WTC11 (cell line): Measurements from ENCODE around the gene PACSIN3. TPM values are rescaled to one million over a fixed set of nuclear protein-coding genes. Genes with fewer than 3 reads are reported as not detected.

Source experiments
- ATAC-seq: fragments of 200-7000 bp; cut with Tn5 transposase; 2 replicates; pipeline ENCODE4 v1.10.0; 2021; ENCODE audit warnings: mild to moderate bottlenecking, moderate library complexity
- CTCF ChIA-PET: fragments of 300-600 bp; sonication (Branson Sonifier 250); formaldehyde crosslinking; loops from one replicate; lab custom pipeline; 2021; ENCODE audit warnings: antibody characterized with exemption; lab: Charles Lee
- POLR2A ChIA-PET: fragments of 350-600 bp; sonication (Branson Sonifier 250); formaldehyde crosslinking; loops from one replicate; lab custom pipeline; 2021; ENCODE audit warnings: antibody characterized with exemption; lab: Charles Lee
- DNase-seq: peaks from one replicate; pipeline ENCODE4 v3.0.0; 2021; ENCODE audit warnings: low spot score
- H3K27ac Mint-ChIP-seq: 2 replicates; pipeline ENCODE4 v1.8.0; 2021; ENCODE audit warnings: mixed read lengths
- H3K27me3 Mint-ChIP-seq: 2 replicates; pipeline ENCODE4 v1.8.0; 2021; ENCODE audit warnings: low read depth, mild to moderate bottlenecking, moderate library complexity, mixed read lengths
- H3K36me3 Mint-ChIP-seq: 2 replicates; pipeline ENCODE4 v1.8.0; 2021; ENCODE audit warnings: mixed read lengths
- H3K4me1 Mint-ChIP-seq: 2 replicates; pipeline ENCODE4 v1.8.0; 2022; ENCODE audit warnings: mixed read lengths
- H3K4me3 Mint-ChIP-seq: 2 replicates; pipeline ENCODE4 v1.8.0; 2021; ENCODE audit warnings: mild to moderate bottlenecking, moderate library complexity, mixed read lengths
- H3K9me3 Mint-ChIP-seq: 2 replicates; pipeline ENCODE4 v1.8.0; 2021; ENCODE audit warnings: mixed read lengths
- GTF2I ChIP-seq: fragments of 250-450 bp; sonication (Bioruptor Pico); conservative IDR thresholded peaks from 2 replicates; pipeline ENCODE4 v1.4.0; 2021; ENCODE audit warnings: mild to moderate bottlenecking
- IRF2 ChIP-seq: sonication (generic); formaldehyde crosslinking; IDR thresholded peaks from 2 replicates; pipeline ENCODE4 v1.8.0; 2022; ENCODE audit warnings: low read depth, missing genetic modification reagents, borderline replicate concordance
- JAZF1 ChIP-seq: fragments of 250-450 bp; sonication (Bioruptor Pico); IDR thresholded peaks from 2 replicates; pipeline ENCODE4 v1.9.0; 2021; ENCODE audit warnings: moderate library complexity, mild to moderate bottlenecking, inconsistent platforms
- JUN ChIP-seq: sonication (generic); formaldehyde crosslinking; IDR thresholded peaks from 2 replicates; pipeline ENCODE4 v1.8.0; 2023; ENCODE audit warnings: mild to moderate bottlenecking, missing genetic modification reagents
- KAT7 ChIP-seq: sonication (generic); formaldehyde crosslinking; IDR thresholded peaks from 2 replicates; pipeline ENCODE4 v1.8.1; 2023; ENCODE audit warnings: missing genetic modification reagents, mild to moderate bottlenecking, borderline replicate concordance
- NFE2L1 ChIP-seq: sonication (generic); formaldehyde crosslinking; IDR thresholded peaks from 2 replicates; pipeline ENCODE4 v1.8.1; 2023; ENCODE audit warnings: missing genetic modification reagents
- NFYB ChIP-seq: sonication (generic); formaldehyde crosslinking; conservative IDR thresholded peaks from 2 replicates; pipeline ENCODE4 v1.8.0; 2022; ENCODE audit warnings: low read depth, missing genetic modification reagents
- TCF7 ChIP-seq: sonication (generic); formaldehyde crosslinking; IDR thresholded peaks from 2 replicates; pipeline ENCODE4 v1.8.0; 2022; ENCODE audit warnings: mild to moderate bottlenecking, low read depth, missing genetic modification reagents, moderate library complexity
- ZNF138 ChIP-seq: sonication (generic); formaldehyde crosslinking; conservative IDR thresholded peaks from 2 replicates; pipeline ENCODE4 v1.8.1; 2022; ENCODE audit warnings: mild to moderate bottlenecking, moderate library complexity, missing genetic modification reagents
- ZNF423 ChIP-seq: fragments of 250-450 bp; sonication (Bioruptor Pico); IDR thresholded peaks from 2 replicates; pipeline ENCODE4 v2.1.2; 2022; ENCODE audit warnings: mild to moderate bottlenecking, moderate library complexity
- total RNA-seq: library from RNA; stranded (reverse); gene quantifications from 3 replicates; pipeline ENCODE4 v1.2.3, GENCODE V29; 2021
- TF ChIP-seq, protein P1 (sequence below): sonication (generic); formaldehyde crosslinking; IDR thresholded peaks from 2 replicates; pipeline ENCODE4 v1.8.1; 2022; ENCODE audit warnings: low read depth, mild to moderate bottlenecking, moderate library complexity, missing genetic modification reagents, borderline replicate concordance
- TF ChIP-seq, protein P2 (sequence below): sonication (generic); formaldehyde crosslinking; IDR thresholded peaks from 2 replicates; pipeline ENCODE4 v1.8.1; 2023; ENCODE audit warnings: mild to moderate bottlenecking, missing genetic modification reagents, moderate library complexity
- TF ChIP-seq, protein P3 (sequence below): sonication (generic); formaldehyde crosslinking; IDR thresholded peaks from 2 replicates; pipeline ENCODE4 v1.8.1; 2022; ENCODE audit warnings: low read depth, missing genetic modification reagents, borderline replicate concordance
- TF ChIP-seq, protein P4 (sequence below): sonication (generic); formaldehyde crosslinking; IDR thresholded peaks from 2 replicates; pipeline ENCODE4 v1.8.0; 2023; ENCODE audit warnings: mild to moderate bottlenecking, missing genetic modification reagents
- TF ChIP-seq, protein P5 (sequence below): sonication (generic); formaldehyde crosslinking; IDR thresholded peaks from 2 replicates; pipeline ENCODE4 v1.8.0; 2022; ENCODE audit warnings: mild to moderate bottlenecking, missing genetic modification reagents
- TF ChIP-seq, protein P6 (sequence below): sonication (generic); formaldehyde crosslinking; conservative IDR thresholded peaks from 2 replicates; pipeline ENCODE4 v1.8.1; 2023; ENCODE audit warnings: mild to moderate bottlenecking, low read depth, missing genetic modification reagents, moderate library complexity
- TF ChIP-seq, protein P7 (sequence below): sonication (generic); formaldehyde crosslinking; IDR thresholded peaks from 2 replicates; pipeline ENCODE4 v1.8.1; 2023; ENCODE audit warnings: mild to moderate bottlenecking, missing genetic modification reagents, borderline replicate concordance
- TF ChIP-seq, protein P8 (sequence below): sonication (generic); formaldehyde crosslinking; IDR thresholded peaks from 2 replicates; pipeline ENCODE4 v1.8.1; 2023; ENCODE audit warnings: mild to moderate bottlenecking, missing genetic modification reagents
- TF ChIP-seq, protein P9 (sequence below): fragments of 250-450 bp; sonication (Bioruptor Pico); IDR thresholded peaks from 2 replicates; pipeline ENCODE4 v1.9.0; 2021; ENCODE audit warnings: mild to moderate bottlenecking

The PACSIN3 gene
- total RNA-seq, 1 experiment from 2014 or later, result 76.8 TPM

DNA sequence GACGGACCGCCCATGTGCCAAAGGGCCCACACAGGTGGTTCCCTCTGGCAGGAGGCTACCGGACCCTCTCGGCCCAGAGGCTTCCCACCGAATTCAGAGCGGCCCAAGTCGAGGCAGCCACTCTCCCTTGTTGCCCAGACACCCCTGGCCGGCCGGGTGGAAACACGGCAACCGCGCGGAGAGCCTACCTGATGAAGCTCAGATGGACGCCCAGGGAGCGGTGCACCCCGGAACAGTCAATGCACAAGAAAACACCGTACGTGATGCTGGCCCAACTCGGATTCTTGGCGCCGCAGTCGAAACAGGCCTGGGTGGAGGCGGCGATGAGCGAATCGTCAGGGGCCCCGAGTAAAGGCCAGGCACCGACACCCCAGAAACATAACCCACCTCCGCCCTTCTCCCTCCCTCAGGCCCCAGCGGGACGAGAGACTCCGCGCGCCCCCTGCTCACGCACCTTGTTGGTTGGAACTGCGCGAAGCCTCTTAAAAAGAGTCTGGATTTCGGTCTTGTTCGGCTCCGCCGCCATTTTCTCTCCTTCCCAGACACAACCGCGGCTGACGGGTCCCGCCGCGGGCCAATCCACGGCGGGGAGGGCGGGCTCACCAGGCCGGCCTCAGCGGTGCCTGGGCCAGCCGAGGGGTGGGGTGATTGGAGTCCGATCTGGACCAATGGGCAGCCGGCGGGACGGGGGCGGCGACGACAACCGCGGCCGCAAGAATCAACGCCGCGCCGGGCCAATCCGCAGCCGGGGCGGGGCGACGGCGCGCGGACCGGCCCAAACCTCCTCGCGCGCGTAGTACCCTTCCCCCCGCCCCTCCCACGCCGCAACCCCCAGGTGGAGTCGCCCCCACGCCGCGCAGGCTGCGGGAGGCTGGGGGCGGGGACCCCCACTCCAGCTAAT, 9.7 kb downstream of the PACSIN3 start, which contains the start of gene ARFGAP2:
Gene ARFGAP2 (minus strand): TSS at position 552 of the 901 bp plus-strand sequence. CDS start 26 bp downstream, at position 526.
- Mint-ChIP-seq H3K4me3 (peak within 1 kb of the TSS; percentile 88), H3K27ac (peak within 1 kb of the TSS; percentile 98), H3K36me3 (peaks cover 27% of the 10 kb centered on the region), H3K4me1 (peaks cover 16% of the 10 kb centered on the region), H3K9me3 (no peaks in the 10 kb centered on the region), H3K27me3 (no peaks in the 10 kb centered on the region)
- ChIA-PET CTCF (interaction anchor here (0.6 to 5.7 kb wide), 6 partner anchors 10 to 178 kb away, joined by 3 to 93 read pairs (median 10); partner anchors contain the start of genes NR1H3 and PACSIN3), POLR2A (interaction anchor here (1.0 kb wide), 1 partner anchor 72 kb away, joined by 3 read pairs; the partner anchor contains the start of gene ACP2)
- ATAC-seq (peak; percentile 94), DNase-seq (peak; percentile 95)
- TF ChIP-seq, protein P1, sequence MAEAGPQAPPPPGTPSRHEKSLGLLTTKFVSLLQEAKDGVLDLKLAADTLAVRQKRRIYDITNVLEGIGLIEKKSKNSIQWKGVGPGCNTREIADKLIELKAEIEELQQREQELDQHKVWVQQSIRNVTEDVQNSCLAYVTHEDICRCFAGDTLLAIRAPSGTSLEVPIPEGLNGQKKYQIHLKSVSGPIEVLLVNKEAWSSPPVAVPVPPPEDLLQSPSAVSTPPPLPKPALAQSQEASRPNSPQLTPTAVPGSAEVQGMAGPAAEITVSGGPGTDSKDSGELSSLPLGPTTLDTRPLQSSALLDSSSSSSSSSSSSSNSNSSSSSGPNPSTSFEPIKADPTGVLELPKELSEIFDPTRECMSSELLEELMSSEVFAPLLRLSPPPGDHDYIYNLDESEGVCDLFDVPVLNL (CRISPR knock-in tag), result no peak
- TF ChIP-seq JUN (CRISPR knock-in tag), result no peak
- TF ChIP-seq, protein P2, sequence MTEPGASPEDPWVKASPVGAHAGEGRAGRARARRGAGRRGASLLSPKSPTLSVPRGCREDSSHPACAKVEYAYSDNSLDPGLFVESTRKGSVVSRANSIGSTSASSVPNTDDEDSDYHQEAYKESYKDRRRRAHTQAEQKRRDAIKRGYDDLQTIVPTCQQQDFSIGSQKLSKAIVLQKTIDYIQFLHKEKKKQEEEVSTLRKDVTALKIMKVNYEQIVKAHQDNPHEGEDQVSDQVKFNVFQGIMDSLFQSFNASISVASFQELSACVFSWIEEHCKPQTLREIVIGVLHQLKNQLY (CRISPR knock-in tag), result no peak
- no peak for TF ChIP-seq TCF7
- TF ChIP-seq ZNF138 (CRISPR knock-in tag), result no peak
- no peak for TF ChIP-seq IRF2 (CRISPR knock-in tag)
- TF ChIP-seq, protein P3, sequence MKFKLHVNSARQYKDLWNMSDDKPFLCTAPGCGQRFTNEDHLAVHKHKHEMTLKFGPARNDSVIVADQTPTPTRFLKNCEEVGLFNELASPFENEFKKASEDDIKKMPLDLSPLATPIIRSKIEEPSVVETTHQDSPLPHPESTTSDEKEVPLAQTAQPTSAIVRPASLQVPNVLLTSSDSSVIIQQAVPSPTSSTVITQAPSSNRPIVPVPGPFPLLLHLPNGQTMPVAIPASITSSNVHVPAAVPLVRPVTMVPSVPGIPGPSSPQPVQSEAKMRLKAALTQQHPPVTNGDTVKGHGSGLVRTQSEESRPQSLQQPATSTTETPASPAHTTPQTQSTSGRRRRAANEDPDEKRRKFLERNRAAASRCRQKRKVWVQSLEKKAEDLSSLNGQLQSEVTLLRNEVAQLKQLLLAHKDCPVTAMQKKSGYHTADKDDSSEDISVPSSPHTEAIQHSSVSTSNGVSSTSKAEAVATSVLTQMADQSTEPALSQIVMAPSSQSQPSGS (CRISPR knock-in tag), result no peak
- 0 out of 2 replicates have a peak, but pooled peaks have one; percentile 43 for TF ChIP-seq KAT7
- TF ChIP-seq, protein P4, sequence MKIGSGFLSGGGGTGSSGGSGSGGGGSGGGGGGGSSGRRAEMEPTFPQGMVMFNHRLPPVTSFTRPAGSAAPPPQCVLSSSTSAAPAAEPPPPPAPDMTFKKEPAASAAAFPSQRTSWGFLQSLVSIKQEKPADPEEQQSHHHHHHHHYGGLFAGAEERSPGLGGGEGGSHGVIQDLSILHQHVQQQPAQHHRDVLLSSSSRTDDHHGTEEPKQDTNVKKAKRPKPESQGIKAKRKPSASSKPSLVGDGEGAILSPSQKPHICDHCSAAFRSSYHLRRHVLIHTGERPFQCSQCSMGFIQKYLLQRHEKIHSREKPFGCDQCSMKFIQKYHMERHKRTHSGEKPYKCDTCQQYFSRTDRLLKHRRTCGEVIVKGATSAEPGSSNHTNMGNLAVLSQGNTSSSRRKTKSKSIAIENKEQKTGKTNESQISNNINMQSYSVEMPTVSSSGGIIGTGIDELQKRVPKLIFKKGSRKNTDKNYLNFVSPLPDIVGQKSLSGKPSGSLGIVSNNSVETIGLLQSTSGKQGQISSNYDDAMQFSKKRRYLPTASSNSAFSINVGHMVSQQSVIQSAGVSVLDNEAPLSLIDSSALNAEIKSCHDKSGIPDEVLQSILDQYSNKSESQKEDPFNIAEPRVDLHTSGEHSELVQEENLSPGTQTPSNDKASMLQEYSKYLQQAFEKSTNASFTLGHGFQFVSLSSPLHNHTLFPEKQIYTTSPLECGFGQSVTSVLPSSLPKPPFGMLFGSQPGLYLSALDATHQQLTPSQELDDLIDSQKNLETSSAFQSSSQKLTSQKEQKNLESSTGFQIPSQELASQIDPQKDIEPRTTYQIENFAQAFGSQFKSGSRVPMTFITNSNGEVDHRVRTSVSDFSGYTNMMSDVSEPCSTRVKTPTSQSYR (CRISPR knock-in tag), result 0 out of 2 replicates have a peak, but pooled peaks have one; percentile 6
- TF ChIP-seq, protein P5, sequence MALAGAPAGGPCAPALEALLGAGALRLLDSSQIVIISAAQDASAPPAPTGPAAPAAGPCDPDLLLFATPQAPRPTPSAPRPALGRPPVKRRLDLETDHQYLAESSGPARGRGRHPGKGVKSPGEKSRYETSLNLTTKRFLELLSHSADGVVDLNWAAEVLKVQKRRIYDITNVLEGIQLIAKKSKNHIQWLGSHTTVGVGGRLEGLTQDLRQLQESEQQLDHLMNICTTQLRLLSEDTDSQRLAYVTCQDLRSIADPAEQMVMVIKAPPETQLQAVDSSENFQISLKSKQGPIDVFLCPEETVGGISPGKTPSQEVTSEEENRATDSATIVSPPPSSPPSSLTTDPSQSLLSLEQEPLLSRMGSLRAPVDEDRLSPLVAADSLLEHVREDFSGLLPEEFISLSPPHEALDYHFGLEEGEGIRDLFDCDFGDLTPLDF (CRISPR knock-in tag), result no peak
- no peak for TF ChIP-seq NFE2L1 (CRISPR knock-in tag)
- TF ChIP-seq NFYB, result peak; percentile 85
- no peak for TF ChIP-seq GTF2I
- TF ChIP-seq, protein P6, sequence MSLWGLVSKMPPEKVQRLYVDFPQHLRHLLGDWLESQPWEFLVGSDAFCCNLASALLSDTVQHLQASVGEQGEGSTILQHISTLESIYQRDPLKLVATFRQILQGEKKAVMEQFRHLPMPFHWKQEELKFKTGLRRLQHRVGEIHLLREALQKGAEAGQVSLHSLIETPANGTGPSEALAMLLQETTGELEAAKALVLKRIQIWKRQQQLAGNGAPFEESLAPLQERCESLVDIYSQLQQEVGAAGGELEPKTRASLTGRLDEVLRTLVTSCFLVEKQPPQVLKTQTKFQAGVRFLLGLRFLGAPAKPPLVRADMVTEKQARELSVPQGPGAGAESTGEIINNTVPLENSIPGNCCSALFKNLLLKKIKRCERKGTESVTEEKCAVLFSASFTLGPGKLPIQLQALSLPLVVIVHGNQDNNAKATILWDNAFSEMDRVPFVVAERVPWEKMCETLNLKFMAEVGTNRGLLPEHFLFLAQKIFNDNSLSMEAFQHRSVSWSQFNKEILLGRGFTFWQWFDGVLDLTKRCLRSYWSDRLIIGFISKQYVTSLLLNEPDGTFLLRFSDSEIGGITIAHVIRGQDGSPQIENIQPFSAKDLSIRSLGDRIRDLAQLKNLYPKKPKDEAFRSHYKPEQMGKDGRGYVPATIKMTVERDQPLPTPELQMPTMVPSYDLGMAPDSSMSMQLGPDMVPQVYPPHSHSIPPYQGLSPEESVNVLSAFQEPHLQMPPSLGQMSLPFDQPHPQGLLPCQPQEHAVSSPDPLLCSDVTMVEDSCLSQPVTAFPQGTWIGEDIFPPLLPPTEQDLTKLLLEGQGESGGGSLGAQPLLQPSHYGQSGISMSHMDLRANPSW (CRISPR knock-in tag), result no peak
- TF ChIP-seq, protein P7, sequence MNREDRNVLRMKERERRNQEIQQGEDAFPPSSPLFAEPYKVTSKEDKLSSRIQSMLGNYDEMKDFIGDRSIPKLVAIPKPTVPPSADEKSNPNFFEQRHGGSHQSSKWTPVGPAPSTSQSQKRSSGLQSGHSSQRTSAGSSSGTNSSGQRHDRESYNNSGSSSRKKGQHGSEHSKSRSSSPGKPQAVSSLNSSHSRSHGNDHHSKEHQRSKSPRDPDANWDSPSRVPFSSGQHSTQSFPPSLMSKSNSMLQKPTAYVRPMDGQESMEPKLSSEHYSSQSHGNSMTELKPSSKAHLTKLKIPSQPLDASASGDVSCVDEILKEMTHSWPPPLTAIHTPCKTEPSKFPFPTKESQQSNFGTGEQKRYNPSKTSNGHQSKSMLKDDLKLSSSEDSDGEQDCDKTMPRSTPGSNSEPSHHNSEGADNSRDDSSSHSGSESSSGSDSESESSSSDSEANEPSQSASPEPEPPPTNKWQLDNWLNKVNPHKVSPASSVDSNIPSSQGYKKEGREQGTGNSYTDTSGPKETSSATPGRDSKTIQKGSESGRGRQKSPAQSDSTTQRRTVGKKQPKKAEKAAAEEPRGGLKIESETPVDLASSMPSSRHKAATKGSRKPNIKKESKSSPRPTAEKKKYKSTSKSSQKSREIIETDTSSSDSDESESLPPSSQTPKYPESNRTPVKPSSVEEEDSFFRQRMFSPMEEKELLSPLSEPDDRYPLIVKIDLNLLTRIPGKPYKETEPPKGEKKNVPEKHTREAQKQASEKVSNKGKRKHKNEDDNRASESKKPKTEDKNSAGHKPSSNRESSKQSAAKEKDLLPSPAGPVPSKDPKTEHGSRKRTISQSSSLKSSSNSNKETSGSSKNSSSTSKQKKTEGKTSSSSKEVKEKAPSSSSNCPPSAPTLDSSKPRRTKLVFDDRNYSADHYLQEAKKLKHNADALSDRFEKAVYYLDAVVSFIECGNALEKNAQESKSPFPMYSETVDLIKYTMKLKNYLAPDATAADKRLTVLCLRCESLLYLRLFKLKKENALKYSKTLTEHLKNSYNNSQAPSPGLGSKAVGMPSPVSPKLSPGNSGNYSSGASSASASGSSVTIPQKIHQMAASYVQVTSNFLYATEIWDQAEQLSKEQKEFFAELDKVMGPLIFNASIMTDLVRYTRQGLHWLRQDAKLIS, result no peak
- TF ChIP-seq JAZF1, result no peak
- TF ChIP-seq, protein P8, sequence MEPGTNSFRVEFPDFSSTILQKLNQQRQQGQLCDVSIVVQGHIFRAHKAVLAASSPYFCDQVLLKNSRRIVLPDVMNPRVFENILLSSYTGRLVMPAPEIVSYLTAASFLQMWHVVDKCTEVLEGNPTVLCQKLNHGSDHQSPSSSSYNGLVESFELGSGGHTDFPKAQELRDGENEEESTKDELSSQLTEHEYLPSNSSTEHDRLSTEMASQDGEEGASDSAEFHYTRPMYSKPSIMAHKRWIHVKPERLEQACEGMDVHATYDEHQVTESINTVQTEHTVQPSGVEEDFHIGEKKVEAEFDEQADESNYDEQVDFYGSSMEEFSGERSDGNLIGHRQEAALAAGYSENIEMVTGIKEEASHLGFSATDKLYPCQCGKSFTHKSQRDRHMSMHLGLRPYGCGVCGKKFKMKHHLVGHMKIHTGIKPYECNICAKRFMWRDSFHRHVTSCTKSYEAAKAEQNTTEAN (CRISPR knock-in tag), result 0 out of 2 replicates have a peak, but pooled peaks have one; percentile 46
- TF ChIP-seq, protein P9, sequence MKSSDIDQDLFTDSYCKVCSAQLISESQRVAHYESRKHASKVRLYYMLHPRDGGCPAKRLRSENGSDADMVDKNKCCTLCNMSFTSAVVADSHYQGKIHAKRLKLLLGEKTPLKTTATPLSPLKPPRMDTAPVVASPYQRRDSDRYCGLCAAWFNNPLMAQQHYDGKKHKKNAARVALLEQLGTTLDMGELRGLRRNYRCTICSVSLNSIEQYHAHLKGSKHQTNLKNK, result peak; percentile 87
- no peak for TF ChIP-seq ZNF423 (CRISPR knock-in tag)
